Ramos (cell line): ENCODE measurements around the gene PLOD3.
"Not testable (repeated sequence)": the region's sequence is repeated elsewhere in the genome, so short reads cannot be mapped to it uniquely, and the experiment has no call there.

Source experiments
- in situ Hi-C: fragments of 300-500 bp; cut with MboI; formaldehyde crosslinking; loops from one replicate; pipeline ENCODE4 v1.14.3; 2022; ENCODE audit warnings: low sequenced_read_pairs; ENCODE audit not compliant: unreplicated experiment

PLOD3 gene, protein sequence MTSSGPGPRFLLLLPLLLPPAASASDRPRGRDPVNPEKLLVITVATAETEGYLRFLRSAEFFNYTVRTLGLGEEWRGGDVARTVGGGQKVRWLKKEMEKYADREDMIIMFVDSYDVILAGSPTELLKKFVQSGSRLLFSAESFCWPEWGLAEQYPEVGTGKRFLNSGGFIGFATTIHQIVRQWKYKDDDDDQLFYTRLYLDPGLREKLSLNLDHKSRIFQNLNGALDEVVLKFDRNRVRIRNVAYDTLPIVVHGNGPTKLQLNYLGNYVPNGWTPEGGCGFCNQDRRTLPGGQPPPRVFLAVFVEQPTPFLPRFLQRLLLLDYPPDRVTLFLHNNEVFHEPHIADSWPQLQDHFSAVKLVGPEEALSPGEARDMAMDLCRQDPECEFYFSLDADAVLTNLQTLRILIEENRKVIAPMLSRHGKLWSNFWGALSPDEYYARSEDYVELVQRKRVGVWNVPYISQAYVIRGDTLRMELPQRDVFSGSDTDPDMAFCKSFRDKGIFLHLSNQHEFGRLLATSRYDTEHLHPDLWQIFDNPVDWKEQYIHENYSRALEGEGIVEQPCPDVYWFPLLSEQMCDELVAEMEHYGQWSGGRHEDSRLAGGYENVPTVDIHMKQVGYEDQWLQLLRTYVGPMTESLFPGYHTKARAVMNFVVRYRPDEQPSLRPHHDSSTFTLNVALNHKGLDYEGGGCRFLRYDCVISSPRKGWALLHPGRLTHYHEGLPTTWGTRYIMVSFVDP

DNA sequence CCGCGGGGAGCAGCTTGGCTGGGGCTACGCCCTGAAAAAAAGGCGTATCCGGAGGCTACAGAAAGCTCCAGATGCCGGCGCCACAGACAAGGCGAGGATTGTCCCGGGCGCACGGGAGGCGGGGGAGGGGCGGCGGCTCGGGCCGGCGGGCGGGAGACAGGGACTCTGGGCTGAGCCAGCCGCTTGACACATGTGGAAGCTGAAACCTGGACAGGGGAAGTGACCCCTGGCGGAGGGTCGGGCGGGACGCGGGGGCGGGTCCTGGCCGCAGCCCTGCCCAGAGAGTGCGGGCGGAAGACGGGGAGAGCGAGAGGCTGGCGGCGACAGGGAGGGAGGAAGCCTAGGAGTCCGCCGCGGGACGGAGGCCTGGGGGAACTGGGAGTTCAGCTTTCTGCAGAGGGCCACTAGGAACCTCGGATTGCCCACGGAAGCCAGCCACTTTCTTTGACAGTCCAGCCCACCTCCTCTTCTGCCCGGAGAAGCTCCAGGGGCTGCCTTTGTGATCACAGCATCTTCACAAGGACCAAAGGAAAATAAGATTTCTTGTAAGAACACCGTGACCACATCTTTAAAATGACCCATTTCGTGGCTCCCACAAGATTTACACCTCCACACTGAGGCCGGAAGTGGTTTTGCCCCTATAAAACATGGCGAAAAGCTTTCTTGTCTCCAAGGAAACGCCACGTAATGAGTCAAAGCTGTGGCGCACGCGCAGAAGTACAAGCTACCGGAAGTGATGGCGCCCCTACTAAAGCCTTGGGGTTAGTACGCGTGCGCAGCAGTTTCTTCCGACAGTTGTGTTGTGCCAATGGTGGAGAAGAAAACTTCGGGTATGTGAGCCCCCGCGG is at the start of gene PLOD3, which contains the start of gene ZNHIT1:
Gene PLOD3, minus strand, starts transcription at position 194 of the 848 bp plus-strand sequence. CDS start 307 bp downstream, outside the sequence.
Gene ZNHIT1, plus strand, starts transcription at position 778 of the 848 bp plus-strand sequence. Its CDS starts 31 bp downstream, at position 809.
- in situ Hi-C loops, result no loop called here

DNA sequence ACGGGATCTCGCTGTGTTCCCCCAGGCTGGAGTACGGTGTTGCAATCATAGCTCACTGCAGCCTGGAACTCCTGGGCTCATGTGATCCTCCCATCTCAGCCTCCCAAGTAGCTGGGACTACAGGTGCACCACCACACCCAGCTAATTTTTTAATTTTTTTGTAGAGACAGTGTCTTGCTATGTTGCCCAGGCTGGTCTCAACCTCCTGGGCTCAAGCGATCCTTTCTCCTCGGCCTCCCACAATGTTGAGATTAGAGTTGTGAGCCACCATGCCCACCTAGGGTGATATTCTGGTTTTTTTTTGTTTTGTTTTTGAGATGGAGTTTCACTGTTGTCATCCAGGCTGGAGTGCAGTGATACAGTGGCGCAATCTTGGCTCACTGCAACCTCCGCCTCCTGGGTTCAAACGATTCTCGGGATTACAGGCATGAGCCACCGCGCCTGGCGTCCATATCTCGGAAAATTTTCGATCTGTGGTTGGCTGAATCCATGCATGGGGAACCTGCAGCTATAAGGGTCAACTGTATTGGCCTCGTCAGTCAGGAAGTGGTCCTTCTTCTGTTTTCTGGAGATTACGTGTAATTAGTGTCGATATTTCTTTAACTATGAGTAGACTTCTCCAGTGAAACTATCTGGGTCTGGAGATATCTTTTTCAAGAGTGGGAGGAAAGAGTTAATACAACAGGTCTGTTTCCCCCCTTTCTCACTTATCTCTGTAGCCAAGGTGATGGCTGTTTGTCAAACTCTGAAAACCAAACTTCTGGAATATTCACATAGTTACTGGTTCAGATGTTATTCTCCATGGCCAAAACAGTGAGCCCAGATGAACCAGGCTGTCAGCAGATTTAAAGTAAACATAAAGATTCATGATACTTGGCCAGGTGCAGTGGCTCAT is 48.5 kb upstream of the PLOD3 start:
- in situ Hi-C loops, result no loop called here

DNA sequence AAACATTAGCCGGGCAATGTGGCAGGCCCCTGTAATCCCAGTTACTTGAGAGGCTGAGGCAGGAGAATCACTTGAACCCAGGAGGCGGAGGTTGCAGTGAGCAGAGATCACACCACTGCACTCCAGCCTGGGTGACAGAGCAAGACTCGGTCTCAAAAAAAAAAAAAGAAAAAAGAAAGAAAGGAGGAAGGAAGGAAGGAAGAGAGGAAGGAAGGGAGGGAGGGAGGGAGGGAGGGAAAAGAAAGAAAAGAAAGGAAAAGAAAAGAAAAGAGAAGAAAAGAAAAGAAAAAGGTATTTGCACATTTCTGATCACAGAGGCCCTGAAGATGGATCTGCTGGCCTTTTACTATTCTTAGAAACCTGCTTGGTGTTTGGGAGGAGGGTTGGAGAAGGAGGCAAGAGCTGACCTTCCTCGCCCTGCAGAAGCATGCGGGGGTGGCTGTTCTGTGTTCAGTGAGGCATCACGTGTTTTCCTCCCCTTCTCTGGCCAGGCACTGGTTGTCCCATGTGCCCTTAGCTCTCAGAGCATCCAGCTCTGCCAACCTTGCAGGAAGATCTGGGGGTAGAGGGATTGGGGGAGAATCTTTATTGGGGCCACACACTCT is 46.8 kb upstream of the PLOD3 start:
- in situ Hi-C loops, result not testable (repeated sequence)

DNA sequence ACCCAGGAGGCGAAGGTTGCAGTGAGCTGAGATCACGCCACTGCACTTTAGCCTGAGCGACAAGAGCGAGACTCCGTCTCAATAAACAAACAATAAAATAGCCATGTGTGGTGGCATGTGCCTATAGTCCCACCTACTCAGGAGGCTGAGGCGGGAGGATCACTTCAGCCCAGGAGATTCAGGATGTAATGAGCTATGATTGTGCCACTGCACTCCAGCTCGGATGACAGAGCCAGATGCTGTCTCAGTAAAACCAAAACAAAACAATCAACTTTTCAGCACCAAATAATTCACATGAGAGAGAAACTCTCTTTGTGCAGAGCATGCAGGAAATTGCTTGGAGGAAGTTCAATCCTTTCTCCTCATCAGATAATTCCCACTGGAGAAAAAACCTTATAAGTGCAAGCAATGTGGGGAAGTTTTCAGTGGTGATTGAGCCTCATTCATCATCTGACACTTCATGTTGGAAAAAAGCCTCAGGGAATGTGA is 40.9 kb upstream of the PLOD3 start:
- in situ Hi-C loops, result no loop called here

DNA sequence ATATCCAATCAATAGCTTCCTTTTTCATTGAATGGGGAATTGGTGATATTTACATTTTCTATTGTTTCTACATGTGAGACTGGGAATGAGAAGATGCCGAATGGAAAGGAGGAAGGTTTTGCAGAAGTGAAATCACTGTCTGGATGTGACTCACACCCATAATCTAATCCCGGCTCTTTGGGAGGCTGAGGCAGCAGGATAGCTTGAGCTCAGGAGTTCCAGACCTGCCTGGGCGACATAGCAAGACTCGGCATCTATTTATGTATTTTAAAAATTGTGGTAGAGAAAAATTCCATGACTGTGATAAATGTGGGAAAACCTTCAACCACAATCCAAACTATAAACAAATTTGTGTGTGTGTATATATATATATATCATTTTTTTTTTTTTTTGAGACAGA is 38.4 kb upstream of the PLOD3 start:
- in situ Hi-C loops, result no loop called here

DNA sequence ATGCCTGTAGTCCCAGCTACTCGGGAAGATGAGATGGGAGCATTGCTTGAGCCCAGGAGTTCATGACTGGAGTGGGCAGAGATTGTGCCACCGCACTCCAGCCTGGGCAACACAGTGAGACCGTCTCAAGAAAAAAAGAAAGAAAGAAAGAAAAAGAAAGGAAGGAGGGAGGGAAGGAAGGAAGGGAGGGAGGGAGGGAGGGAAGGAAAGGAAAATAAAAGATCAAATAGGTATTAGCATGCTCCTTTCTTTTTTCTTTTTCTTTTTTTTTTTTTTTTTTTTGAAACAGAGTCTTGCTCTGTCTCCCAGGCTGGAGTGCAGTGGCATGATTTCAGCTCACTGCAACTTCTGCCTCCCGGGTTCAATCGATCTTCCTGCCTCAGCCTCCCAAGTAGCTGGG is 35.8 kb upstream of the PLOD3 start:
- in situ Hi-C loops, result not testable (repeated sequence)

DNA sequence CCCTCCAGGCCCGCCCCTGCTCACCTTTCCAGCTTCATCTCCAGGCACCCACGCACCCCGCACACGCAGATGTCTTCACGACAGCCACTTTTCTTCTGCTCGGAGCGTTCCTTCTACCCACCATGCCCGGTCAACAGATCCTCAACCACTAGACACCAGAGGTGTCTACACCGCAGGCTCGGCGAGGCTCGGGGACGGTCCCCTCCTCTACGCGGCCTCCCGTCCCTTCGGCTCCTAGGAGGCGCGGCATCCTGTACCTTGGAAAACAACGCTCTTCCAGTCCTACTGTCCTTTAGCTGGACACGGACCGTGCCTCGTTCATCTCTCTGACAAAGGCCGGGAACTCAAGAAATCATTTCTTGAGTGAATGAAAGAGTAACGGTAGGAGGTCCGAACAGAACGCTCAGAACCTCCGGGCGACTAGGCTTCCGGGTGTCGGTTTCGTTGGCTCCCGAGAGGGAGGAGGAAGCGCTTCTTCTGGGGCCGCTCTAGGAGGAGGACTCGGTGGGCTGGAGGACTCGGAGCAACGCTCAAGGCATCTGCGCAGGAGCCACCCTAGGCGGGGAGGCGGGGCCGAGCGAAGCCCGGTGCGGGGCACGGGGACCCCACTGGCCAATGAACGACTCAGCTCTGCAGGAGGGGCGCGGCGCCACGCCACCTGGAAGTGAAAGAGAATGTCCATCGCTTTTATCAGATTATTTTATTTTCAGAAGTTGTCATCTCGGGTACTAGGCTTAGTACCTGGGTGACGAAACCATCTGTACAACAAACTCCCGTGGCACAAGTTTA is 34.7 kb upstream of the PLOD3 start:
- in situ Hi-C loops, result no loop called here

DNA sequence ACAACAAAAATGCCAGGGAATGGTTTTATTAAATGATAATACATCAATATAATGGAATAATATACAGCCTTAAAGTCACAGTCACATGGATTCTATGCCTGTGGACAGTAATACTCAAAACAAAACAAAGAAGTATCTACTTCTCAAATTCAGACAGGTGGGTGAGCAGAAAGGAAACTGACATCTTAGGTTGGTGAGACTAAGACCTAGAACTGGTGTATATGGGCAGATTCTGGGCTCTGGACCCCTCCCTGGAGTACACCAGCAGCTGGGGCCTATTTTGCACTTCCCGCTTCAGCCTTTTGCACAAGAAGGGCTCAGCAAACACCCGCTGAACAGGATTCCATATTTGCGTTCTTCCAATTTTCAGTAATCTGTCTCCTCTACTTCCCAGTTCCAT is 32.9 kb upstream of the PLOD3 start:
- in situ Hi-C loops, result no loop called here

DNA sequence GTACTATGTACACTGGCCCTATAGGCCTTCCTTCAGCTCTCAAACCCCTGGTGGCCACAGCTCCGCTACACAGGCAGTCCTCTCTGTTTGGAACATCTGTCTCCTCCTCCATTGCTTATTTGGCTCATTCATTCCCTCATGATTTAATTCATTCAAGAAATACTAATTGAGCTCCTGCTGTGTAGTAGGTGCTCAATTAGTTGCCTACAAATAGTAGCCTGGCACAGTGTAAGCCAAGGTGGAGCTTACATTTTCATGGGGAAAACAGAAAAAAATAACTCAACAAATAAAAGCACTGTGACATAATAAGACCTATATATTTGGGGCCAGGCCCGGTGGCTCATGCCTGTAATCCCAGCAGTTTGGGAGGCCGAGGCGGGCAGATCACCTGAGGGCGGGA is 30.9 kb upstream of the PLOD3 start:
- in situ Hi-C loops, result no loop called here

DNA sequence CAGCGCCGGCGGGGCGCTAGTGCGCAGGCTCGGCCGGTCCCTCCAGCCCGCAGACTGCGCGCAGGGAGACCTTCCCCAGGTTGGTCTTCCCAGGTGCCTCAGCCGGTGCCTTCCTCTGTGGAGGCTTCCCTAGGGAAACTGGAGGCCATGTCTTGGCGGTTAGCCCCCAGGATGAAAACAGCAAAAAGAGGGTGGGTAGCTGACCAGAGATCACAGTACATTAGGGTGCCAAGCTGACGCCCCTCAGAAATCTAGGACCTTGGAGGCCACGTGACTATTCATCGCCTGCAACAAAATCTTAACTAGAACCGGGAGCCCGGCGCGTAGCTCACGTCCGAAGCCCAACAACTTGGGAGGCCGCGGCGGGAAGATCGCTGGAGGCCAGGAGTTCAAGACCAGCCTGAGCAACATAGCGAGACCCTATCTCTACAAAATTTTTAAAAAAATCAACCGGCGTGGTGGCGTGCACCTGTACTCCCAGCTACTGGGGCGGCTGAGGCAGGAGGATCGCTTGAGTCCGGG is 27.8 kb upstream of the PLOD3 start:
- in situ Hi-C loops, result no loop called here

DNA sequence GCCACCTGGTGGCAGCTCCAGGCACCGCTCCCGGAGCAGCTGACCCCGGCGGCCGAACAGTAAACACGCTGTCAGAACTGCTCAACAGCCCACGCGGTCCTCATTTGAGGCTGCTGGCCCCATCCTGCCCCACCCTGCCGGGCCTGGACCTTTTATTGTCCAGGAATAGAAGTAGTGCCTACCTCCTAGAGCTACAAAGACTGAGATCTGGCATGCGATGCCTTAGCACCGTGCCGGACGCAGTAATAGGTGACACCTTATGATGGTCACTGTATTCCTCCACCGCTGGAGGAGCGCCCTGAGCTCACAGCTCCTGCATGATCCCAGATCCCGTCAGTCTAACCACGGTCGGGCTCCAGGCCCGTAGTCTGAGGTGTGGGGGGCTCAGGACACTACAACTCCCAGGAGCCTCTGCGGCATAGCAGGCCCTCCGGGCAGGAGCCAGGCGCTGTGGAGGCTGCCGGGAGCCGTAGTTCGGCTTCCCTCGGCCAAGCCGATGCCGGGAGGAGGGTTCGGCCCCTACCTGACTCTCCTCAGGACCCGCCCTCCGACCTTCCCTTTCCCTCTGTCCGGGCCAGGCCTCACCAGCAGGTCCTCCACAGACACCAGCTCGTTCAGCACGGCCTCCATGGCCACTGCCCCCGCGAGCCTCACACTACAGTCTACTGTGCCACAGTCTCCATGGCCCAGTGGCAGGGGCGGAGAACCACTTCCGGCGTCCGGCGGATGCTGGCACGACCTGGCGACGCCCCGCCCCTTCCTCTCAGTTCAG is 27.2 kb upstream of the PLOD3 start, which contains the start of gene FIS1:
Gene FIS1, minus strand, starts transcription at position 707 of the 772 bp plus-strand sequence. Its CDS starts 77 bp downstream, at position 630.
- in situ Hi-C loops, result no loop called here

DNA sequence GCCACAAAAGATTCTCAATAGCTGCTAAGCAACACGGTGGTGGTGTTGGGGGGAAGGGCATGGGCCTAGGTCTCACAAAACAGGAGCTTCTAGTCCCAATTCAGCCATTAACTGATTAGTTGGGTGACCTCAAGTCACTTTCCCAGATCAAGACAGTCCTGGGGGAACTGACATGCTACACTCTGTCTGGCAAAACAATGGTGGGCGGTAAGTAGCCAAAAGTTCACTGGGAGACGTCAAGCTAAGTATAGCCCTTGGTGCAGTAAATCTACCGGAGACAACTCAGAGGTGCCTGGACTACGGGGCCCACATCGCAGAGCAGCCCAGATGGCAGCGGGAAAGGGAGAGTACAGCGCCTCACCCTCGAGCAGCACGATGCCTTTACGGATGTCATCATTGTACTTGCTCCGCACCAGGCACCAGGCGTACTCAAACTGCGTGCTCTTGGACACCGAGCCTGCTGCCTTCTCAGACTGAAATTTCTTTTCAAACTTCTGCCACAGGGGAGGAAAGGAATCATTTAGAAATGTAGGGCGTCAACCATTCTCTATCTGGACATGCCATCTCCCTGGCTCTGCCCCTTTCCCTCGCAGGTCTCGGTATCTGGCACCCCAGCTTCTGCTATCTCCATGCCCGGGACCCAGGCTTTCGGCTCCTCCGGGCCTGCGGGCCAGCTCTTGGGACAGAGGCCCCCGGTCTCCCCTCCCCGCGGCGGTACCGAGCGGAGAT is 26.4 kb upstream of the PLOD3 start:
- in situ Hi-C loops, result no loop called here

DNA sequence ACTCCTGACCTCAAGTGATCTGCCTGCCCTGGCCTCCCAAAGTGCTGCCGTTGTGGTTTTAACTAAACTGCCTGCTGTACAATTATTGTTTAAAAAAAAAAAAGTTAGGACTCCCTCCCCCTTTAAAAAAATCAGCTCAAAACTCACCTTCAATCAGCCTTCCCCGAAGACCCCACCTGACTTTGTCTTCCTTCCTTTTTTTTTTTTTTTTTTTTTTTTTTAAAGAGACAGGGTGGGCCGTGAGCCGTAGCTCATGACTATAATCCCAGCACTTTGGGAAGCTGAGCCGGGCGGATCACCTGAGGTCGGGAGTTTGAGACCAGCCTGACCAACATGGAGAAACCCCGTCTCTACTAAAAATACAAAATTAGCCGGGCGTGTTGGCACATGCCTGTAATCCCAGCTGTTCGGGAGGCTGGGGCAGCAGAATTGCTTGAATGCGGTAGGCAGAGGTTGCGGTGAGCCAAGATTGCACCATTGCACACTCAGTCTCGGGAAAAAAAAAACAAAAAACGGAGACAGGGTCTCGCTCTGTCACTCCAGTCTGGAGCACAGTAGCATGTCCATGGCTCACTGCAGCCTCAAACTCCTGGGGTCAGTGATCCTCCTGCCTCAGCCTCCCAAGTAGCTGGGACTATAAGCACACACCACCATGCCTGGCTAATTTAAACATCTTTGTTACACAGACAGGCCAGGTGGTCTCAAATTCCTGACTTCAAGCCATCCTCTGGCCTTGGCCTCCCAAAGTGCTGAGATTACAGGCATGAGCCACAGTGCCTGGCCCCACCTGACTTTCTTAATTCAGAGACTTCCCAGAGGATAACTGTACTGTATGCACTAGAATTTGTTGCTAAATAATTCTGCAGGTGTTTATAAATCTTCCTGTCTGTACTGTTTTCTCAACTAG is 24.3 kb upstream of the PLOD3 start:
- in situ Hi-C loops, result no loop called here

DNA sequence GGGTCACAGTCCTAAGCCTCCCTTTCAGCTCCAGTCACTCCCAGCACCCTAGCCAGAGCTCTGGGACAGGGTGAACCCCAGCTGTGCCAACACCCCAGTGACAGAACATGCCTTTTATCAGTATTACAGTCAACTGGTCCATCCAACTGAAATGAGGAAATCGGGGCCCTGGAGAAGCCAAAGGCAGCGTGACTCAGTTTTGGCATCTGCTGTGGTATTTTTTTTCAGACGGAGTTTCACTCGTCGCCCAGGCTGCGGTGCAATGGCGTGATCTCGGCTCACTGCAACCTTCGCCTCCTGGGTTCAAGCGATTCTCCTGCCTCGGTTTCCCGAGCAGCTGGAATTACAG is 23.6 kb upstream of the PLOD3 start:
- in situ Hi-C loops, result no loop called here

DNA sequence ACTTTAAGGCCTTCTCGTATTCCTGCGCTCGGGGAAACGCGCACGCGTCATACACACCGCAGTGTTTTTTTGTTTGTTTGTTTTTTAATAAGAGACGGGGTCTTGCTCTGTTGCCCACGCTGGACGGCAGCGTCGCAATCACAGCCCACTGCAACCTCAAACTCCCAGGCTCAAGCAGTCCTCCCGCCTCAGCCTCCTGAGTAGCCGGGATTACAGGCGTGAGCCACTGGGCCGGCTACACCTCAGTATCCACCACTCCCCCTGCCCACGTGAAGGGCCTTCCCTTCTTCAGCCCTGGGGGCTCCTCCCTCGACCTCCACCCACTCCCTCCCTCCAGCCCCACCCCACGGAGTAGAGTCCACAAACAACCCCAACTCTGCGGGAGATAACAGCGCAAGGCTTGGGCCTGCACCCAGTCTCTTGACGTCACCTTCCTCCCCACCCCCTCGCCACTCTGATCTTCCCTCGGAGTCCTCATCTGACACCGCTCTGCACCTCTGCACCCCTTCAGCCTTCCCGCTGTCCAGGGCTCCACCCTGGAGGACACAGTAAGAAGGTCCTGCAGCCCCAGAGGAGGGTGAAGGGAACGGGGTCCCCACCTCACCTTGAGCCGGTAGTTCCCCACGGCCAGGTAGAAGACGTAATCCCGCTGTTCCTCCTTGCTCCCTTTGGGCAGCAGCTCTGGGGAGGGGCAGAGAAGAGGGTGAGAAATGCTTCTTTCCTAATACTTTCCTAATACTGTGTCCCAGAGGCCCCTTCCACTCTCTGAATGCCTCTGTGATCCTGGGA is 23.0 kb upstream of the PLOD3 start:
- in situ Hi-C loops, result no loop called here
